Panc1 (cell line): ENCODE measurements around the gene MRPS12. TPM values are rescaled to one million over a fixed set of nuclear protein-coding genes. Genes with fewer than 3 reads are reported as not detected.

ENCODE experiments used
- ATAC-seq: fragments of 200-7000 bp; cut with Tn5 transposase; 2 replicates; pipeline ENCODE4 v1.9.1; 2020; ENCODE audit warnings: mild to moderate bottlenecking, moderate library complexity
- BruUV-seq: library from RNA; stranded (reverse); fragments of 400-500 nt; replicated peaks from 2 replicates; lab custom pipeline; 2021; lab: Mats Ljungman, UMichigan
- CTCF ChIA-PET: fragments of 300-600 bp; sonication (Branson Sonifier 250); formaldehyde crosslinking; loops from one replicate; lab custom pipeline; 2022; ENCODE audit warnings: antibody characterized with exemption; lab: Charles Lee
- POLR2A ChIA-PET: fragments of 300-600 bp; sonication (Branson Sonifier 250); formaldehyde crosslinking; loops from one replicate; lab custom pipeline; 2022; ENCODE audit warnings: antibody characterized with exemption; lab: Charles Lee
- DNase-seq: peaks from one replicate; pipeline ENCODE4 v3.0.0-alpha.2; 2010; ENCODE audit warnings: low read depth, low spot score
- H3K27ac ChIP-seq: 2 replicates; pipeline ENCODE4 v1.5.1; 2011; ENCODE audit warnings: mild to moderate bottlenecking, low read length, inconsistent platforms
- H3K27me3 ChIP-seq: fragments of 200-500 bp; sonication (Bioruptor generic); 2 replicates; pipeline ENCODE4 v1.6.0; 2014; ENCODE audit warnings: low read length, inconsistent platforms; ENCODE audit not compliant: control insufficient read depth, insufficient read depth
- H3K36me3 ChIP-seq: fragments of 200-500 bp; sonication (Bioruptor generic); 2 replicates; pipeline ENCODE4 v1.5.1; 2014; ENCODE audit warnings: inconsistent platforms, mild to moderate bottlenecking, low read length, moderate library complexity; ENCODE audit not compliant: control insufficient read depth, insufficient read depth
- H3K4me1 ChIP-seq: 2 replicates; pipeline ENCODE4 v1.5.1; 2011; ENCODE audit warnings: inconsistent platforms, mild to moderate bottlenecking, low read length, moderate library complexity; ENCODE audit not compliant: control insufficient read depth, insufficient read depth
- H3K4me3 ChIP-seq, 2 experiments: 2 replicates each; pipeline ENCODE4 v1.5.1; 2011 to 2012; ENCODE audit warnings: low read depth in 2 of 2, low read length in 2 of 2, mild to moderate bottlenecking in 2 of 2, inconsistent platforms in 1 of 2, moderate library complexity in 1 of 2
- H3K9me3 ChIP-seq: fragments of 200-500 bp; sonication (Bioruptor generic); 2 replicates; pipeline ENCODE4 v1.5.1; 2014; ENCODE audit warnings: low read depth, mild to moderate bottlenecking, inconsistent platforms, low read length, moderate library complexity; ENCODE audit not compliant: control insufficient read depth, insufficient read depth
- CTCF ChIP-seq: fragments of 450-650 bp; IDR thresholded peaks from 2 replicates; pipeline ENCODE4 v1.5.1; 2017; ENCODE audit warnings: mild to moderate bottlenecking
- POLR2AphosphoS5 ChIP-seq: IDR thresholded peaks from 2 replicates; pipeline ENCODE4 v1.6.1; 2012; ENCODE audit warnings: mild to moderate bottlenecking, low read depth, low read length, moderate library complexity
- REST ChIP-seq, 2 experiments: IDR thresholded peaks; 2 replicates each; pipeline ENCODE4 v1.6.1; 2011 to 2012; ENCODE audit warnings: low read depth in 2 of 2, control low read depth in 1 of 2, low read length in 1 of 2, mild to moderate bottlenecking in 1 of 2, moderate library complexity in 1 of 2; ENCODE audit not compliant: insufficient read depth in 1 of 2
- SIN3A ChIP-seq: IDR thresholded peaks from 2 replicates; pipeline ENCODE4 v1.6.1; 2012; ENCODE audit warnings: low read depth, mild to moderate bottlenecking, low read length, moderate library complexity, borderline replicate concordance; ENCODE audit not compliant: insufficient read depth
- TCF7L2 ChIP-seq: IDR thresholded peaks from 2 replicates; pipeline ENCODE4 v1.6.1; 2011; ENCODE audit warnings: mild to moderate bottlenecking, low read depth, low read length, inconsistent platforms
- in situ Hi-C: cut with HindIII; loops from 2 replicates; pipeline ENCODE4 v1.10.0; 2016; ENCODE audit warnings: low sequenced_read_pairs, low pct_unique_long_range_greater_than_20kb
- intact Hi-C: fragments of 100-400 bp; cut with micrococcal nuclease; formaldehyde crosslinking; loops from one replicate; pipeline ENCODE4 v1.10.0; 2022; ENCODE audit not compliant: unreplicated experiment
- total RNA-seq: library from RNA; stranded (reverse); gene quantifications from one replicate; pipeline ENCODE4 v1.2.1, GENCODE V29; 2021; ENCODE audit not compliant: unreplicated experiment

Gene MRPS12
- total RNA-seq, 1 experiment from 2014 or later, result 511 TPM

GRCh38 chr19:38978326-38978689 lies 47.6 kb downstream of the MRPS12 start:
- ATAC-seq (no peak), DNase-seq (no peak)
- BruUV-seq, result no TSS peak
- intact Hi-C loops (loop anchor here (10.0 kb wide), 1 partner anchor 436 kb away; the partner anchor contains the start of gene PLEKHG2), in situ Hi-C loops (loop anchor here (25.0 kb wide), 1 partner anchor 959 kb away; the partner anchor contains the start of gene FCGBP)
- Histone ChIP-seq H3K4me1 (peaks cover 36% of the 10 kb centered on the region), H3K27ac (peak overlapping the region; percentile 97), H3K9me3 (peaks cover 9% of the 10 kb centered on the region; the same call in 1 of the 2 replicates), H3K4me3 (no peak overlapping the region), H3K27me3 (no peaks in the 10 kb centered on the region), H3K36me3 (no peaks in the 10 kb centered on the region)
- ChIA-PET POLR2A (interaction anchor here (0.6 to 1.5 kb wide), 6 partner anchors 10 to 1149 kb away, joined by 3 to 13 read pairs (median 4); no protein-coding TSS in a partner anchor), CTCF (interaction anchor here (0.6 to 4.1 kb wide), 9 partner anchors 11 to 827 kb away, joined by 3 to 22 read pairs (median 4); partner anchors contain the start of genes MRPS12 and SARS2)
- TF ChIP-seq SIN3A (no peak), CTCF (no peak), POLR2AphosphoS5 (no peak), REST (IDR thresholded peaks at IDR 0.05; ENCODE audit: insufficient read depth in 1 of 2, low read depth in 2 of 2, low read length in 1 of 2) (no peak), TCF7L2 (no peak)

- ChIA-PET POLR2A (interaction anchor here (0.6 to 0.7 kb wide), 2 partner anchors 59 to 153 kb away, joined by 3 read pairs; no protein-coding TSS in a partner anchor), CTCF (interaction anchor here (0.6 kb wide), 2 partner anchors 16 to 224 kb away, joined by 3 read pairs; no protein-coding TSS in a partner anchor)
- H3K27ac ChIP-seq, result no peak overlapping the region
- peaks cover 27% of the 10 kb centered on the region for H3K4me1 ChIP-seq
- in situ Hi-C loops (loop anchor here (5.0 to 25.0 kb wide), 2 partner anchors 802 to 957 kb away; partner anchors contain the start of gene FCGBP), intact Hi-C loops (loop anchor here (10.0 kb wide), 1 partner anchor 435 kb away; the partner anchor contains the start of gene PLEKHG2)
- BruUV-seq, result no TSS peak
- H3K4me3 ChIP-seq, result no peak overlapping the region
- no peaks in the 10 kb centered on the region for H3K27me3 ChIP-seq
- TF ChIP-seq SIN3A (no peak), REST (IDR thresholded peaks at IDR 0.05; ENCODE audit: insufficient read depth in 1 of 2, low read depth in 2 of 2, low read length in 1 of 2) (no peak), TCF7L2 (no peak), CTCF (no peak), POLR2AphosphoS5 (no peak)
- H3K9me3 ChIP-seq, result peaks cover 9% of the 10 kb centered on the region; the same call in 1 of the 2 replicates
- no peak for ATAC-seq
- no peak for DNase-seq
- no peaks in the 10 kb centered on the region for H3K36me3 ChIP-seq
Measured at GRCh38 chr19:38979812-38980211, 49.1 kb downstream of the MRPS12 start.
